IMR-90 (cell line): ENCODE results near the gene STAT1. TPM values are rescaled to one million over a fixed set of nuclear protein-coding genes. Genes with fewer than 3 reads are reported as not detected.

Experiments
- ATAC-seq: fragments of 200-7000 bp; cut with Tn5 transposase; 2 replicates; pipeline ENCODE4 v1.9.1; 2020; ENCODE audit warnings: low read depth, mild to moderate bottlenecking, moderate library complexity
- BruUV-seq: library from RNA; stranded (reverse); fragments of 400-500 nt; replicated peaks from 2 replicates; lab custom pipeline; 2021; lab: Mats Ljungman, UMichigan
- CTCF ChIA-PET: fragments of 300-600 bp; formaldehyde crosslinking; extraction: SDS; loops from one replicate; lab custom pipeline; 2021; ENCODE audit warnings: antibody characterized with exemption; lab: Yijun Ruan, JAX
- POLR2A ChIA-PET: fragments of 300-600 bp; sonication (Branson Sonifier 250); formaldehyde crosslinking; loops from one replicate; lab custom pipeline; 2022; ENCODE audit warnings: antibody characterized with exemption; ENCODE audit not compliant: unreplicated experiment; lab: Charles Lee
- DNase-seq: peaks from one replicate; pipeline ENCODE4 v3.0.0; 2013
- H2AFZ ChIP-seq: replicated peaks from 2 replicates; pipeline ENCODE3; 2013; ENCODE audit warnings: low read length, mild to moderate bottlenecking; ENCODE audit not compliant: poor library complexity
- H2AK5ac ChIP-seq: 2 replicates; pipeline ENCODE4 v1.6.1; 2013; ENCODE audit warnings: low read depth, low read length, inconsistent platforms
- H2AK9ac ChIP-seq: replicated peaks from 2 replicates; pipeline ENCODE3; 2013; ENCODE audit warnings: mild to moderate bottlenecking, low read depth, low read length, moderate library complexity; ENCODE audit not compliant: poor library complexity
- H2BK120ac ChIP-seq: 2 replicates; pipeline ENCODE4 v1.6.1; 2013; ENCODE audit warnings: low read depth, low read length, inconsistent platforms
- H2BK15ac ChIP-seq: 3 replicates; pipeline ENCODE4 v1.6.1; 2013; ENCODE audit warnings: low read depth, low read length, inconsistent platforms
- H2BK20ac ChIP-seq: 2 replicates; pipeline ENCODE4 v1.6.1; 2013; ENCODE audit warnings: low read depth, mild to moderate bottlenecking, inconsistent platforms, low read length, moderate library complexity
- H2BK5ac ChIP-seq: 2 replicates; pipeline ENCODE4 v1.6.1; 2013; ENCODE audit warnings: mild to moderate bottlenecking, low read depth, low read length, inconsistent platforms; ENCODE audit not compliant: poor library complexity, severe bottlenecking
- H3K14ac ChIP-seq: replicated peaks from 2 replicates; pipeline ENCODE4 v1.6.1; 2013; ENCODE audit warnings: low read depth, low read length, inconsistent platforms
- H3K18ac ChIP-seq: 2 replicates; pipeline ENCODE4 v1.6.1; 2013; ENCODE audit warnings: low read depth, low read length, control low read depth
- H3K23ac ChIP-seq: 2 replicates; pipeline ENCODE4 v1.6.1; 2013; ENCODE audit warnings: low read depth, low read length, inconsistent platforms
- H3K27ac ChIP-seq: 2 replicates; pipeline ENCODE4 v1.5.1; 2013; ENCODE audit warnings: mild to moderate bottlenecking, control low read depth, low read length; ENCODE audit not compliant: insufficient read depth
- H3K27me3 ChIP-seq: 2 replicates; pipeline ENCODE4 v1.6.1; 2013; ENCODE audit warnings: low read length; ENCODE audit not compliant: control insufficient read depth, insufficient read depth
- H3K36me3 ChIP-seq: 2 replicates; pipeline ENCODE4 v1.6.1; 2013; ENCODE audit warnings: low read length, mixed read lengths; ENCODE audit not compliant: control insufficient read depth, insufficient read depth
- H3K4ac ChIP-seq: 2 replicates; pipeline ENCODE4 v1.6.1; 2013; ENCODE audit warnings: low read depth, low read length, inconsistent platforms
- H3K4me1 ChIP-seq: 2 replicates; pipeline ENCODE4 v1.6.1; 2013; ENCODE audit warnings: low read length, mixed read lengths; ENCODE audit not compliant: control insufficient read depth, insufficient read depth
- H3K4me2 ChIP-seq: 2 replicates; pipeline ENCODE4 v1.6.1; 2013; ENCODE audit warnings: low read depth, mild to moderate bottlenecking, control low read depth, low read length, moderate library complexity
- H3K4me3 ChIP-seq: 2 replicates; pipeline ENCODE4 v1.5.1; 2013; ENCODE audit warnings: low read depth, mild to moderate bottlenecking, control low read depth, low read length, moderate library complexity; ENCODE audit not compliant: insufficient read depth
- H3K56ac ChIP-seq: 2 replicates; pipeline ENCODE4 v1.6.1; 2013; ENCODE audit warnings: low read length, inconsistent platforms; ENCODE audit not compliant: insufficient read depth; ENCODE audit errors: extremely low read depth
- H3K79me1 ChIP-seq, 2 experiments: 2 replicates each; pipeline ENCODE4 v1.6.1; 2013; ENCODE audit warnings: low read length in 2 of 2, inconsistent platforms in 1 of 2, low read depth in 1 of 2
- H3K9ac ChIP-seq: 2 replicates; pipeline ENCODE4 v1.6.1; 2013; ENCODE audit warnings: low read depth, low read length, control low read depth
- H3K9me1 ChIP-seq: 2 replicates; pipeline ENCODE4 v1.6.1; 2013; ENCODE audit warnings: low read length, inconsistent platforms; ENCODE audit not compliant: insufficient read depth
- H3K9me3 ChIP-seq: 2 replicates; pipeline ENCODE4 v1.6.1; 2013; ENCODE audit warnings: low read length; ENCODE audit not compliant: control insufficient read depth, insufficient read depth
- H4K20me1 ChIP-seq: 2 replicates; pipeline ENCODE4 v1.6.1; 2013; ENCODE audit warnings: low read length, inconsistent platforms; ENCODE audit not compliant: insufficient read depth
- H4K5ac ChIP-seq: 2 replicates; pipeline ENCODE4 v1.6.1; 2013; ENCODE audit warnings: mild to moderate bottlenecking, low read depth, low read length, control low read depth
- H4K8ac ChIP-seq, 2 experiments: 2 replicates each; pipeline ENCODE4 v1.6.1; 2013; ENCODE audit warnings: low read depth in 2 of 2, low read length in 2 of 2, control low read depth in 1 of 2, inconsistent platforms in 1 of 2
- H4K91ac ChIP-seq: 2 replicates; pipeline ENCODE4 v1.6.1; 2013; ENCODE audit warnings: low read depth, low read length, inconsistent platforms; ENCODE audit not compliant: insufficient read depth
- BHLHE40 ChIP-seq: fragments of 150-350 bp; IDR thresholded peaks from 2 replicates; pipeline ENCODE4 v1.6.1; 2016; ENCODE audit warnings: mild to moderate bottlenecking, low read depth, low read length
- CEBPB ChIP-seq: IDR thresholded peaks from 2 replicates; pipeline ENCODE4 v1.6.1; 2012; ENCODE audit warnings: low read depth, low read length, improper control_type of control experiment
- CTCF ChIP-seq: conservative IDR thresholded peaks from 2 replicates; pipeline ENCODE4 v1.5.1; 2012; ENCODE audit warnings: mild to moderate bottlenecking, low read depth, low read length, improper control_type of control experiment
- ELK1 ChIP-seq: fragments of 150-350 bp; IDR thresholded peaks from 2 replicates; pipeline ENCODE4 v1.6.1; 2016; ENCODE audit warnings: low read depth, mild to moderate bottlenecking, low read length, moderate library complexity, borderline replicate concordance
- FOS ChIP-seq: fragments of 150-350 bp; IDR thresholded peaks from 2 replicates; pipeline ENCODE4 v1.6.1; 2016; ENCODE audit warnings: low read depth, low read length
- MAFK ChIP-seq: IDR thresholded peaks from 2 replicates; pipeline ENCODE4 v1.6.1; 2012; ENCODE audit warnings: low read depth, low read length, improper control_type of control experiment
- MAZ ChIP-seq: IDR thresholded peaks from 2 replicates; pipeline ENCODE4 v1.6.1; 2012; ENCODE audit warnings: low read depth, mild to moderate bottlenecking, low read length, improper control_type of control experiment, moderate library complexity, borderline replicate concordance
- MXI1 ChIP-seq: IDR thresholded peaks from 2 replicates; pipeline ENCODE4 v1.6.1; 2012; ENCODE audit warnings: low read depth, mild to moderate bottlenecking, low read length, moderate library complexity, borderline replicate concordance
- NFE2L2 ChIP-seq: fragments of 150-350 bp; IDR thresholded peaks from 2 replicates; pipeline ENCODE4 v1.6.1; 2016; ENCODE audit warnings: low read depth, mild to moderate bottlenecking, low read length
- RAD21 ChIP-seq: IDR thresholded peaks from 2 replicates; pipeline ENCODE4 v1.6.1; 2012; ENCODE audit warnings: low read length, improper control_type of control experiment
- RCOR1 ChIP-seq: IDR thresholded peaks from 2 replicates; pipeline ENCODE4 v1.6.1; 2012; ENCODE audit warnings: mild to moderate bottlenecking, low read length, improper control_type of control experiment; ENCODE audit not compliant: insufficient replicate concordance
- RFX5 ChIP-seq: IDR thresholded peaks from 2 replicates; pipeline ENCODE4 v1.8.0; 2012; ENCODE audit warnings: low read depth, mild to moderate bottlenecking, low read length, moderate library complexity
- USF2 ChIP-seq: fragments of 150-350 bp; IDR thresholded peaks from 2 replicates; pipeline ENCODE4 v1.6.1; 2017; ENCODE audit warnings: mild to moderate bottlenecking, antibody characterized with exemption, low read length, low read depth
- WGBS, 2 experiments: methylation state at CpG; one replicate each; pipeline versions ENCODE4 v1.1.5 to v1.1.7; 2013; ENCODE audit warnings: missing lambda C conversion rate in 2 of 2; ENCODE audit not compliant: insufficient read length in 1 of 2; ENCODE audit errors: extremely low coverage in 2 of 2; 5-methylcytosine and 5-hydroxymethylcytosine counted together
- dilution Hi-C: fragments of 300-500 bp; cut with HindIII; formaldehyde crosslinking; loops from one replicate; pipeline ENCODE4 v1.14.3; 2018; ENCODE audit warnings: low sequenced_read_pairs; ENCODE audit not compliant: unreplicated experiment
- in situ Hi-C: fragments of 300-500 bp; cut with MboI; formaldehyde crosslinking; loops from 3 replicates; pipeline ENCODE4 v1.14.3; 2019; ENCODE audit warnings: low sequenced_read_pairs, inconsistent platforms, mixed read lengths
- intact Hi-C: fragments of 100-400 bp; cut with micrococcal nuclease; formaldehyde crosslinking; loops from 2 replicates; pipeline ENCODE4 v1.10.0; 2022
- polyA plus RNA-seq, 3 experiments: library from polyadenylated mRNA; depleted of rRNA; stranded (reverse); fragments of >200 nt; gene quantifications; 2 replicates each; pipeline ENCODE4 v1.2.3, GENCODE V29; 2012; ENCODE audit warnings: low replicate concordance in 1 of 3
- total RNA-seq: library from RNA; depleted of rRNA; stranded (reverse); fragments of >200 nt; gene quantifications from 2 replicates; pipeline ENCODE4 v1.2.3, GENCODE V29; 2012

STAT1 gene
- total and polyA plus RNA-seq, 2 of the 4 experiments (the other 2 are of a cell fraction) = 43.2 to 67.9 TPM

GRCh38 chr2:191009541-191010374 lies 4.2 kb downstream of the STAT1 start:
- POLR2A ChIA-PET = no interaction called here
- BruUV-seq = no TSS peak
- WGBS, 2 experiments = no CpG with 5 or more reads among the region's 4 CpGs
- no peak for TF ChIP-seq USF2
- TF ChIP-seq CEBPB = peak; percentile 24; the same call in 1 of the 2 replicates
- TF ChIP-seq CTCF = no peak
- TF ChIP-seq FOS = 0 out of 2 replicates have a peak, but pooled peaks have one; percentile 27
- TF ChIP-seq MAFK = no peak
- TF ChIP-seq NFE2L2 = no peak
- TF ChIP-seq RFX5 = no peak
- no peak for TF ChIP-seq RCOR1
- no peak for TF ChIP-seq ELK1
- TF ChIP-seq RAD21 = no peak
- no peak for TF ChIP-seq MAZ
- no peak for TF ChIP-seq MXI1
- 0 out of 2 replicates have a peak, but pooled peaks have one; percentile 21 for TF ChIP-seq BHLHE40

More at GRCh38 chr2:191009541-191010374, 4.2 kb downstream of the STAT1 start:
- peaks cover 28% of the 10 kb centered on the region for H3K36me3 ChIP-seq
- H3K23ac ChIP-seq = 0 out of 2 replicates have a peak overlapping the region, but pooled peaks have one; percentile 40
- peak overlapping the region; percentile 53 for H2BK5ac ChIP-seq
- ATAC-seq (no peak), DNase-seq (peak; percentile 66)
- H3K79me1 ChIP-seq = peaks cover 35 to 70% of the 10 kb centered on the region in 2 experiments
- H3K4me2 ChIP-seq = peak overlapping the region; percentile 25; the same call in 1 of the 2 replicates
- peak overlapping the region; percentile 56; the same call in 1 of the 2 replicates for H2BK120ac ChIP-seq
- H4K8ac ChIP-seq = no peak overlapping the region
- H3K4me1 ChIP-seq = peaks cover 11% of the 10 kb centered on the region
- peak overlapping the region; percentile 65; the same call in 1 of the 2 replicates for H2BK20ac ChIP-seq
- no peaks in the 10 kb centered on the region for H3K9me3 ChIP-seq
- H3K9ac ChIP-seq = no peak overlapping the region
- H3K14ac ChIP-seq = no peak overlapping the region
- H2BK15ac ChIP-seq = no peak overlapping the region; the same call in 2 of the 3 replicates
- CTCF ChIA-PET = no interaction called here
- intact Hi-C loops = loop anchor here (5.0 kb wide), 1 partner anchor 38 kb away; no protein-coding TSS in a partner anchor
- H3K18ac ChIP-seq = peak overlapping the region; percentile 25; the same call in 1 of the 2 replicates
- in situ Hi-C loops = no loop called here
- H2AK5ac ChIP-seq = no peak overlapping the region
- H4K91ac ChIP-seq = no peak overlapping the region
- H3K56ac ChIP-seq = no peak overlapping the region
- dilution Hi-C loops = no loop called here
- no peaks in the 10 kb centered on the region for H3K27me3 ChIP-seq
- H3K4me3 ChIP-seq = no peak overlapping the region
- H3K27ac ChIP-seq = no peak overlapping the region
- no peak overlapping the region for H2AK9ac ChIP-seq
- no peak overlapping the region for H4K5ac ChIP-seq
- H4K20me1 ChIP-seq = peaks cover 15% of the 10 kb centered on the region; the same call in 1 of the 2 replicates
- peak overlapping the region; percentile 54; the same call in 1 of the 2 replicates for H3K4ac ChIP-seq
- peaks cover 26% of the 10 kb centered on the region for H3K9me1 ChIP-seq
- no peak overlapping the region for H2AFZ ChIP-seq
